Breast epithelium (tissue), 3 donors: Measurements from ENCODE around the gene PRCC.

Experiments used
- CTCF ChIP-seq, 3 donors: fragments of 450-650 bp; IDR thresholded peaks; one replicate each; pipeline ENCODE4 v1.5.1; 2016 to 2017; ENCODE audit warnings: antibody characterized with exemption in 3 of 3, mild to moderate bottlenecking in 3 of 3, moderate library complexity in 3 of 3
- POLR2A ChIP-seq: fragments of 450-650 bp; IDR thresholded peaks from one replicate; pipeline ENCODE4 v1.6.1; 2016; ENCODE audit warnings: antibody characterized with exemption, mild to moderate bottlenecking, moderate library complexity
- POLR2AphosphoS5 ChIP-seq, 3 donors: sonication (generic); formaldehyde crosslinking; IDR thresholded peaks; one replicate each; pipeline ENCODE4 v1.6.1; 2017; ENCODE audit warnings: antibody characterized with exemption in 3 of 3

- no peak for TF ChIP-seq POLR2A
- TF ChIP-seq CTCF (IDR thresholded peaks at IDR 0.05): no peak
- no peak for TF ChIP-seq POLR2AphosphoS5 (IDR thresholded peaks at IDR 0.05)
These were observed 43.8 kb downstream of the PRCC start for GRCh38 chr1:156811168-156811567.
